Astrocyte (in vitro differentiated cells and primary cell): ENCODE measurements around the gene C6orf141.

Experiments
- EZH2 ChIP-seq: IDR thresholded peaks from 2 replicates; pipeline ENCODE4 v1.6.1; 2012; ENCODE audit warnings: mild to moderate bottlenecking, low read length, inconsistent platforms; ENCODE audit not compliant: insufficient read depth
- TF ChIP-seq, protein P1 (sequence below): IDR thresholded peaks from 2 replicates; pipeline ENCODE4 v1.5.1; 2011; ENCODE audit warnings: low read depth, mild to moderate bottlenecking, inconsistent platforms, low read length, moderate library complexity; ENCODE audit not compliant: insufficient read depth

GRCh38 chr6:49530141-49530776 is 20.2 kb upstream of the C6orf141 start:
- TF ChIP-seq, protein P1, sequence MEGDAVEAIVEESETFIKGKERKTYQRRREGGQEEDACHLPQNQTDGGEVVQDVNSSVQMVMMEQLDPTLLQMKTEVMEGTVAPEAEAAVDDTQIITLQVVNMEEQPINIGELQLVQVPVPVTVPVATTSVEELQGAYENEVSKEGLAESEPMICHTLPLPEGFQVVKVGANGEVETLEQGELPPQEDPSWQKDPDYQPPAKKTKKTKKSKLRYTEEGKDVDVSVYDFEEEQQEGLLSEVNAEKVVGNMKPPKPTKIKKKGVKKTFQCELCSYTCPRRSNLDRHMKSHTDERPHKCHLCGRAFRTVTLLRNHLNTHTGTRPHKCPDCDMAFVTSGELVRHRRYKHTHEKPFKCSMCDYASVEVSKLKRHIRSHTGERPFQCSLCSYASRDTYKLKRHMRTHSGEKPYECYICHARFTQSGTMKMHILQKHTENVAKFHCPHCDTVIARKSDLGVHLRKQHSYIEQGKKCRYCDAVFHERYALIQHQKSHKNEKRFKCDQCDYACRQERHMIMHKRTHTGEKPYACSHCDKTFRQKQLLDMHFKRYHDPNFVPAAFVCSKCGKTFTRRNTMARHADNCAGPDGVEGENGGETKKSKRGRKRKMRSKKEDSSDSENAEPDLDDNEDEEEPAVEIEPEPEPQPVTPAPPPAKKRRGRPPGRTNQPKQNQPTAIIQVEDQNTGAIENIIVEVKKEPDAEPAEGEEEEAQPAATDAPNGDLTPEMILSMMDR = no peak
- TF ChIP-seq EZH2 = no peak
